ENCODE data around the gene GRK5.

GRK5 gene

GRCh38 chr10:119498889-119499676 lies 291.7 kb downstream of the GRK5 start:
- peak; percentile 52 for DNase-seq

- DNase-seq: no peak
These were observed 292.3 kb downstream of the GRK5 start for GRCh38 chr10:119499677-119500002.

GRCh38 chr10:119500123-119500795 lies 292.9 kb downstream of the GRK5 start:
- DNase-seq: peak; percentile 55

- DNase-seq: no peak
These were observed 293.4 kb downstream of the GRK5 start for GRCh38 chr10:119500821-119501220.

GRCh38 chr10:119501690-119502089 lies 294.3 kb downstream of the GRK5 start:
- DNase-seq: no peak

GRCh38 chr10:119502209-119502608 lies 294.8 kb downstream of the GRK5 start:
- no peak for DNase-seq

- DNase-seq: no peak
These were observed 295.3 kb downstream of the GRK5 start for GRCh38 chr10:119502618-119503155.

- DNase-seq: no peak
These were observed 296.4 kb downstream of the GRK5 start for GRCh38 chr10:119503821-119504220.

GRCh38 chr10:119504651-119505050 lies 297.3 kb downstream of the GRK5 start:
- no peak for DNase-seq

- DNase-seq: peak; percentile 27
These were observed 297.8 kb downstream of the GRK5 start for GRCh38 chr10:119505131-119505551.

All from fibroblast of skin of right quadriceps (primary cell).